Neural cell (in vitro differentiated cells): Measurements from ENCODE around the gene SCN7A.

Experiments used
- SMC3 ChIP-seq: fragments of 450-650 bp; conservative IDR thresholded peaks from 2 replicates; pipeline ENCODE4 v1.6.1; 2014; ENCODE audit warnings: antibody characterized with exemption, mild to moderate bottlenecking, moderate library complexity; ENCODE audit not compliant: poor library complexity
- TF ChIP-seq, protein P1 (sequence below): fragments of 450-650 bp; IDR thresholded peaks from 2 replicates; pipeline ENCODE4 v1.5.1; 2014; ENCODE audit warnings: antibody characterized with exemption, mild to moderate bottlenecking, moderate library complexity; ENCODE audit not compliant: poor library complexity, severe bottlenecking

DNA sequence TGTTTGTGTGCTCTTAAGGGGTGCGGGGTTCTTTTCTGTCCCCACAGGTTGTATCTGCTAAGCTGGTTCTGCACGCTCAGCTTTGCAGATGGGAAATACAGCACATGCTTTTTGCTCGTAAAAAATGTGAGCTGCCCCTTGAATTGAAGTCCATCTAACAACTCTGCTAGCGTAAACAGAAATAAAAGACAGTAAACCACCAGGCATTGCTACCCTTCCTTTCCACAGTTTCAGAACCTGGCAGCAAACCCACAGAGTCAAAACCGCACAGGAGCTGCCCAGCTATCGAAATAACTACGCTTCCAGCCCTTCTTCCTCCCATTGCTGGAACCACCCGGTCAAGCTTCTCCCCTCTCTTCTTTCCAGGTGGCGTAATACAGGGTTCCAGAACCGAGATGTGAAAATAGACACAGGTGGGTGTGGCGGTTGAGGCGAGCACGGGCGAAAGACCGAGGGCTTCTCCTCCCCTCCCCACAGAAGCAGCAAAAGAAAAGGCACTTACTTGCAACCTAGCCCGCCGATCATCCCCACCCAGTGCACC is 118.8 kb downstream of the SCN7A start:
- TF ChIP-seq, protein P1, sequence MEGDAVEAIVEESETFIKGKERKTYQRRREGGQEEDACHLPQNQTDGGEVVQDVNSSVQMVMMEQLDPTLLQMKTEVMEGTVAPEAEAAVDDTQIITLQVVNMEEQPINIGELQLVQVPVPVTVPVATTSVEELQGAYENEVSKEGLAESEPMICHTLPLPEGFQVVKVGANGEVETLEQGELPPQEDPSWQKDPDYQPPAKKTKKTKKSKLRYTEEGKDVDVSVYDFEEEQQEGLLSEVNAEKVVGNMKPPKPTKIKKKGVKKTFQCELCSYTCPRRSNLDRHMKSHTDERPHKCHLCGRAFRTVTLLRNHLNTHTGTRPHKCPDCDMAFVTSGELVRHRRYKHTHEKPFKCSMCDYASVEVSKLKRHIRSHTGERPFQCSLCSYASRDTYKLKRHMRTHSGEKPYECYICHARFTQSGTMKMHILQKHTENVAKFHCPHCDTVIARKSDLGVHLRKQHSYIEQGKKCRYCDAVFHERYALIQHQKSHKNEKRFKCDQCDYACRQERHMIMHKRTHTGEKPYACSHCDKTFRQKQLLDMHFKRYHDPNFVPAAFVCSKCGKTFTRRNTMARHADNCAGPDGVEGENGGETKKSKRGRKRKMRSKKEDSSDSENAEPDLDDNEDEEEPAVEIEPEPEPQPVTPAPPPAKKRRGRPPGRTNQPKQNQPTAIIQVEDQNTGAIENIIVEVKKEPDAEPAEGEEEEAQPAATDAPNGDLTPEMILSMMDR, result no peak
- no peak for TF ChIP-seq SMC3
